Epithelial cell of umbilical artery (primary cell): Measurements from ENCODE around the gene ZNF664. TPM values are rescaled to one million over a fixed set of nuclear protein-coding genes. Genes with fewer than 3 reads are reported as not detected.

Source experiments
- total RNA-seq: library from RNA; depleted of rRNA; stranded (reverse); fragments of >200 nt; gene quantifications from 2 replicates; pipeline ENCODE4 v1.2.3, GENCODE V29; 2014

ZNF664 gene
- total RNA-seq = 39.0 and 43.8 TPM in 2 replicates

GRCh38 chr12:123972457-123973401, at the start of gene ZNF664, which contains the start of gene CCDC92:
Gene ZNF664, plus strand, starts transcription at chr12:123973215. Its CDS starts 38,930 bp downstream, at chr12:124012145.
Gene CCDC92, minus strand, starts transcription at chr12:123972831. Its CDS starts 28,526 bp downstream, at chr12:123944305.

Other genes starting within 250 kb of the ZNF664 start
- under 0.01 and 0.15 TPM in 2 replicates for gene DNAH10, start 210.9 kb upstream of the ZNF664 start, total RNA-seq
- gene CCDC92, start 384 bp upstream of the ZNF664 start, total RNA-seq = 3.8 and 4.2 TPM in 2 replicates